GM12801 (cell line): ENCODE results near the gene ZBTB21.

Source experiments
- CTCF ChIP-seq: IDR thresholded peaks from one replicate; pipeline ENCODE4 v1.5.1; 2011; ENCODE audit warnings: control low read depth; ENCODE audit not compliant: insufficient read length; ENCODE audit errors: extremely low read depth

The ZBTB21 gene

DNA sequence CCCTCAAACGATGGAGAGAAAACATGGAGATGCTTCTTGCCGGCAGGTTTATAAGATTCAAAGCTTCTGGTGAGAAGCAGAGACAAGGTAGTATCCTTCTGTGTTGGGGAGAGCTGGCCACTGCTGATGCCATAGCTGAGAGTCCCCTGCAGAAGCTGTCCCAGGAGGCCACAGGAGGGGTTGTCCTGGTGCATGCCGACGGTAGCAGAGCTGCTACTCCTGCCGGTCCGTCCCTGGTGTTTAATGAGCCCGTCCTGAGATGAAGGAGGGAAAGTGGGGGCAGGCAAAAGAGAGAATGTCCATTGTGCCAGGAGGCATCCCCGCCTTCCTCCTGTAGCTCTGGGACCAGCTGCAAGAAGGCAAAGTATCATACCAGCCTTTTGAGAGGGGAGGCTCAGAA, 46.0 kb downstream of the ZBTB21 start:
- no peak for TF ChIP-seq CTCF

- no peak for TF ChIP-seq CTCF
These were observed 47.7 kb downstream of the ZBTB21 start for GRCh38 chr21:41962425-41962966.

DNA sequence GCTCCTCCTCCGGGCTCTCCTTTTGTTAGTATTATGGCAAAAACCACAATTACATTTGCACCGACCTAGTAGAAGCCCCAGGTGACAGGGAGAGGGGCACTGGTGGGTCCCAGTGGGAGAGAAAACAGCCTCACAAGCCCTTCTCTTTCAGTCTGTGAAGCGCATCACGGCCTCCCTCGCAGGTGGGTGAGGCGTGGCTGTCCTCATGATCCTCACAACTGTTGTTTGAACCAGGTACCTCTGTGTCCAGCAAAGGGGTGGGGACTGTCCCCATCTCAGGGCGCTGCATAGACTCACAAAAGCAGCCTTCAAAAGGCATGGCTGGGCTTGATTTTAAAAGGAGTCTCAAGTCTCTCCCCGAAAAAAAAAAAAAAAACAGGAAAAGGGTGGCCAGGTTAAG, 48.4 kb downstream of the ZBTB21 start:
- no peak for TF ChIP-seq CTCF

DNA sequence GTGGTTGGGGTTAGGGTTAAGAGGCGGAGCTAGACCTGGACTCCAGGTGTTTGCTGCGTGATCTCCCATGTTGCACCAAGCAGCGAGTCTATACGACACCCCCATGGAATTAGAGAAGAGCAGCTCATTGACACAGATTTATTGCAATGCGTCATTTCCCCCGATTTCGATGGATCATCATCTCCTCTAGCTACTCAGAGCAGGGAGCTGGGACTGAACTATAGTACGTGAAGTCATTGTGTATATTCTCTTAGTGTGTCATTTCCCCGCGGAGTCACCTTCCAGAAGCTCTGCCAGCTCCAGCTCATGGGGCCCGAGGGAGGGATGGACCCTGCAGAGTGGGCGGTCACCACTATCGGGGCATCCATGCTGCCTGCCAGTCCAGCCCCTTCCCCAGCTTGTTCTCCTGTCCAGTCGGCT, 48.9 kb downstream of the ZBTB21 start:
- no peak for TF ChIP-seq CTCF

- no peak for TF ChIP-seq CTCF
These were observed 49.8 kb downstream of the ZBTB21 start for GRCh38 chr21:41960386-41960785.

GRCh38 chr21:41958886-41959563, 51.1 kb downstream of the ZBTB21 start:
- TF ChIP-seq CTCF: no peak

DNA sequence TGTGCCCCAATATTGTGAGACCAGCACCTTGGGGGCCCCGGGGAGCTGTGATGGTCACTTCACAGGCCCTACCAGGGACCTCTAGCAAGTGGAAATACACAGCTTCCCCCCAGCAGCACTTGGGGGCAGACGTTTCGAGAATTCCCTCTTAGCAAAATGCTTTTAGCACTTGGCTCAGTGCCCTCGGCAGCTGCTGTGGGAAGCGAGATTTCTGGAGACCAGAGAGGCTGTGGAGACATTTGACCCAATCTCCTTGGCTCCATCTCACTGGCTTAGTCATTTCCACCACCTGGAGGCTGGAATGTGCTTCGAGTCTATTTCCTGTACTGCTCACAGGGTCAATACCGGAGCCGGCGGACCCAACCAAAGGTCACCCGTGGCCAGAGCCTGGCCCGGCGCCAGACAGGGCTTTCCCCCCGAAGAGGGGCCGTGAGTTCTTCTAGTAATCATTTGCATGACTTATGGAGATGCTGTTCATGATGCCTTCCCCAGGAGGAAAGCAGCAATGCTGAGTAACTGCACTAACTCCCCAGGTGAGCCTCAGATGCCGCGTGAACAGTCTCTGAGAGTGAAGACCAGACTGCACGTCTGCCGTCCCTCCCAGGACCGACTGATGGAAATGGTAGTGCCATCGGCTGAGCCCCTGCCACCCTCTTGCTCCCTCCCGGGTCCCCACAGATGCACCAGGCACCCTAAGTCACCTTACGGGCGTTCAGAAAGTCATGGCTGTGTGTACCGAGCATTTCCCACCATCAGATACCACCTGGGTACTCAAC, 52.0 kb downstream of the ZBTB21 start:
- no peak for TF ChIP-seq CTCF
